ENCODE data around the gene ZNF791. TPM values are rescaled to one million over a fixed set of nuclear protein-coding genes. Genes with fewer than 3 reads are reported as not detected.

Gene ZNF791
- total and polyA plus RNA-seq, 2 experiments from 2014 or later, result 12.2 to 15.3 TPM

DNA sequence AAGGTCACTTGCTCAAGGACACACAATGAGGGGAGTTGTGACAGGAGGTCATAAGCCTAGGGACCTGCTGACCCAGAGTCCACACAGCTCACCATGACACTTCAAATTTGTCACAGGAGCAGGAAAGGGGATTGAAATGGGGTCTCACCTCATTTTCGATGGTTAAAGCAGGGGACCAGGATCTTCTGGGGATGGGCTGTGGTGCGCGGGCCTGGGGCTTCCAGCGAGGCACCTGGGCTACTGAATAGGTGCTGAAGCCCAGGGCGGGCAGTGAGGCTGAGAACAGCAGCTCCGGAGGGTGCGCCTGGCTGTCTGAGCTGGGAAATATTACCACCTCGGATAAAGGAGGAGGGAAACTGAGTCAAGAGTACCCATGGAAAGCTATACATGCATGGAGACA lies 44.8 kb downstream of the ZNF791 start (continued):
- TF ChIP-seq ZNF114 (CRISPR knock-in tag; IDR thresholded peaks at IDR 0.05) (no peak), JUNB (IDR thresholded peaks at IDR 0.05; ENCODE audit: unreplicated experiment) (no peak), POLR2AphosphoS5 (IDR thresholded peaks at IDR 0.05; ENCODE audit: low read depth) (no peak), EZH2phosphoT487 (IDR thresholded peaks at IDR 0.05; ENCODE audit: unreplicated experiment) (no peak)
- TF ChIP-seq, protein P1, sequence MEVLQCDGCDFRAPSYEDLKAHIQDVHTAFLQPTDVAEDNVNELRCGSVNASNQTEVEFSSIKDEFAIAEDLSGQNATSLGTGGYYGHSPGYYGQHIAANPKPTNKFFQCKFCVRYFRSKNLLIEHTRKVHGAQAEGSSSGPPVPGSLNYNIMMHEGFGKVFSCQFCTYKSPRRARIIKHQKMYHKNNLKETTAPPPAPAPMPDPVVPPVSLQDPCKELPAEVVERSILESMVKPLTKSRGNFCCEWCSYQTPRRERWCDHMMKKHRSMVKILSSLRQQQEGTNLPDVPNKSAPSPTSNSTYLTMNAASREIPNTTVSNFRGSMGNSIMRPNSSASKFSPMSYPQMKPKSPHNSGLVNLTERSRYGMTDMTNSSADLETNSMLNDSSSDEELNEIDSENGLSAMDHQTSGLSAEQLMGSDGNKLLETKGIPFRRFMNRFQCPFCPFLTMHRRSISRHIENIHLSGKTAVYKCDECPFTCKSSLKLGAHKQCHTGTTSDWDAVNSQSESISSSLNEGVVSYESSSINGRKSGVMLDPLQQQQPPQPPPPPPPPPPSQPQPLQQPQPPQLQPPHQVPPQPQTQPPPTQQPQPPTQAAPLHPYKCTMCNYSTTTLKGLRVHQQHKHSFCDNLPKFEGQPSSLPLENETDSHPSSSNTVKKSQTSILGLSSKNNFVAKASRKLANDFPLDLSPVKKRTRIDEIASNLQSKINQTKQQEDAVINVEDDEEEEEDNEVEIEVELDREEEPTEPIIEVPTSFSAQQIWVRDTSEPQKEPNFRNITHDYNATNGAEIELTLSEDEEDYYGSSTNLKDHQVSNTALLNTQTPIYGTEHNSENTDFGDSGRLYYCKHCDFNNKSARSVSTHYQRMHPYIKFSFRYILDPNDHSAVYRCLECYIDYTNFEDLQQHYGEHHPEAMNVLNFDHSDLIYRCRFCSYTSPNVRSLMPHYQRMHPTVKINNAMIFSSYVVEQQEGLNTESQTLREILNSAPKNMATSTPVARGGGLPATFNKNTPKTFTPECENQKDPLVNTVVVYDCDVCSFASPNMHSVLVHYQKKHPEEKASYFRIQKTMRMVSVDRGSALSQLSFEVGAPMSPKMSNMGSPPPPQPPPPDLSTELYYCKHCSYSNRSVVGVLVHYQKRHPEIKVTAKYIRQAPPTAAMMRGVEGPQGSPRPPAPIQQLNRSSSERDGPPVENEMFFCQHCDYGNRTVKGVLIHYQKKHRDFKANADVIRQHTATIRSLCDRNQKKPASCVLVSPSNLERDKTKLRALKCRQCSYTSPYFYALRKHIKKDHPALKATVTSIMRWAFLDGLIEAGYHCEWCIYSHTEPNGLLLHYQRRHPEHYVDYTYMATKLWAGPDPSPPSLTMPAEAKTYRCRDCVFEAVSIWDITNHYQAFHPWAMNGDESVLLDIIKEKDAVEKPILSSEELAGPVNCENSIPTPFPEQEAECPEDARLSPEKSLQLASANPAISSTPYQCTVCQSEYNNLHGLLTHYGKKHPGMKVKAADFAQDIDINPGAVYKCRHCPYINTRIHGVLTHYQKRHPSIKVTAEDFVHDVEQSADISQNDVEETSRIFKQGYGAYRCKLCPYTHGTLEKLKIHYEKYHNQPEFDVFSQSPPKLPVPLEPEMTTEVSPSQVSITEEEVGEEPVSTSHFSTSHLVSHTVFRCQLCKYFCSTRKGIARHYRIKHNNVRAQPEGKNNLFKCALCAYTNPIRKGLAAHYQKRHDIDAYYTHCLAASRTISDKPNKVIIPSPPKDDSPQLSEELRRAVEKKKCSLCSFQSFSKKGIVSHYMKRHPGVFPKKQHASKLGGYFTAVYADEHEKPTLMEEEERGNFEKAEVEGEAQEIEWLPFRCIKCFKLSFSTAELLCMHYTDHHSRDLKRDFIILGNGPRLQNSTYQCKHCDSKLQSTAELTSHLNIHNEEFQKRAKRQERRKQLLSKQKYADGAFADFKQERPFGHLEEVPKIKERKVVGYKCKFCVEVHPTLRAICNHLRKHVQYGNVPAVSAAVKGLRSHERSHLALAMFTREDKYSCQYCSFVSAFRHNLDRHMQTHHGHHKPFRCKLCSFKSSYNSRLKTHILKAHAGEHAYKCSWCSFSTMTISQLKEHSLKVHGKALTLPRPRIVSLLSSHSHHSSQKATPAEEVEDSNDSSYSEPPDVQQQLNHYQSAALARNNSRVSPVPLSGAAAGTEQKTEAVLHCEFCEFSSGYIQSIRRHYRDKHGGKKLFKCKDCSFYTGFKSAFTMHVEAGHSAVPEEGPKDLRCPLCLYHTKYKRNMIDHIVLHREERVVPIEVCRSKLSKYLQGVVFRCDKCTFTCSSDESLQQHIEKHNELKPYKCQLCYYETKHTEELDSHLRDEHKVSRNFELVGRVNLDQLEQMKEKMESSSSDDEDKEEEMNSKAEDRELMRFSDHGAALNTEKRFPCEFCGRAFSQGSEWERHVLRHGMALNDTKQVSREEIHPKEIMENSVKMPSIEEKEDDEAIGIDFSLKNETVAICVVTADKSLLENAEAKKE (CRISPR knock-in tag; IDR thresholded peaks at IDR 0.05), result no peak

DNA sequence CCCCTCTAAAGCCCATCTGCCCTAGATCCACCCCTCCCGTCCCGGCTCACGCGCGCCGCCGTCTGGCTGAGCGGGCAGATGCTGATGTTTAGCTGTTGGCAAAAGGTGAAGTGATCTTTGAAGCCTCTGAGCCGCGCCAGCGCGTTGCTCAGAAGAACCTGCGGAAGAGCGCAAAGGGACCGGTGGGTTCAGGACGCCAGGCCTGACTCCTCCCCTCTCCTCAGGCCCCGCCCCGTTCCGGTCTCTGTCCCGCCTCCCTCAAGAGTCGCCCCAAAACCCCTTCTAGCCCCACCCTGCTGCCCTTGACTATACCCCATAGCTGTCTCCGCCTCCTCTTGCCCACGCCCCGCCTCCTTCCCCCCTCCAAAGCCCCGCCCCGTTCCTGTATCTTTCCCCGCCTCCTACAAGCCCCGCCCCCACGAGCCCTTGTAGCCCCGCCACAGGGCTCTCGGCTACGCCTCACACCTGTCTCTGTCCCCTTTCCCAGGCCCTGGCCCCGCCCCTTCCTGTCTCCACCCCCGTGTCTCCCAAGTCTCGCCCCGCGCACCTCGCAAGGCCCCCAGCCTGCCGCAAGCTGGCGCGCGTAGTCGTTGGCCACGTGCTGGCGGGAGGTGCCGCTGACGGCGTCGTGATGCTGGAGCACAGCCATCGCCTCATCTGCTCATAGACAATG lies 46.3 kb downstream of the ZNF791 start:
- Histone ChIP-seq H3K9me2 (ENCODE audit: insufficient read depth) (no peaks in the 10 kb centered on the region), H4K20me1 (replicated peaks; ENCODE audit: insufficient read depth) (no peaks in the 10 kb centered on the region; the same call in 1 of the 2 replicates), H3K27me3 (ENCODE audit: insufficient read depth) (no peaks in the 10 kb centered on the region), H3F3A (replicated peaks; ENCODE audit: low read depth) (peaks cover 13% of the 10 kb centered on the region), H3K79me2 (replicated peaks; ENCODE audit: insufficient read depth) (no peaks in the 10 kb centered on the region), H2AFZ (peak overlapping the region; percentile 61; the same call in 1 of the 2 replicates), H3K27ac (ENCODE audit: low read depth) (peak overlapping the region; percentile 75), H3K4me3 (peak overlapping the region; percentile 36), H3K4me1 (ENCODE audit: insufficient read depth) (no peaks in the 10 kb centered on the region), H3K36me3 (ENCODE audit: insufficient read depth) (peaks cover 13% of the 10 kb centered on the region; the same call in 1 of the 2 replicates), H3K4me2 (peak overlapping the region; percentile 65)
- Mint-ChIP-seq H3K9me3 (no peaks in the 10 kb centered on the region), H3K27ac (peak overlapping the region; percentile 44), H3K36me3 (ENCODE audit: low read depth) (peaks cover 54% of the 10 kb centered on the region), H3K4me1 (peaks cover 6% of the 10 kb centered on the region; the same call in 2 of the 3 replicates), H3K4me3 (peak overlapping the region; percentile 36; the same call in 2 of the 3 replicates), H3K27me3 (ENCODE audit: insufficient read depth, low read depth, poor library complexity) (peaks cover 4% of the 10 kb centered on the region)
- peak; percentile 93 for ATAC-seq
- peak; percentile 98 for DNase-seq (ENCODE audit: low spot score)
- no peak for TF ChIP-seq EZH2 (IDR thresholded peaks at IDR 0.05; ENCODE audit: low read depth, unreplicated experiment)
- peak; percentile 51; the same call in 1 of the 2 replicates for TF ChIP-seq POLR2AphosphoS5 (IDR thresholded peaks at IDR 0.05; ENCODE audit: low read depth)
- TF ChIP-seq, protein P2, sequence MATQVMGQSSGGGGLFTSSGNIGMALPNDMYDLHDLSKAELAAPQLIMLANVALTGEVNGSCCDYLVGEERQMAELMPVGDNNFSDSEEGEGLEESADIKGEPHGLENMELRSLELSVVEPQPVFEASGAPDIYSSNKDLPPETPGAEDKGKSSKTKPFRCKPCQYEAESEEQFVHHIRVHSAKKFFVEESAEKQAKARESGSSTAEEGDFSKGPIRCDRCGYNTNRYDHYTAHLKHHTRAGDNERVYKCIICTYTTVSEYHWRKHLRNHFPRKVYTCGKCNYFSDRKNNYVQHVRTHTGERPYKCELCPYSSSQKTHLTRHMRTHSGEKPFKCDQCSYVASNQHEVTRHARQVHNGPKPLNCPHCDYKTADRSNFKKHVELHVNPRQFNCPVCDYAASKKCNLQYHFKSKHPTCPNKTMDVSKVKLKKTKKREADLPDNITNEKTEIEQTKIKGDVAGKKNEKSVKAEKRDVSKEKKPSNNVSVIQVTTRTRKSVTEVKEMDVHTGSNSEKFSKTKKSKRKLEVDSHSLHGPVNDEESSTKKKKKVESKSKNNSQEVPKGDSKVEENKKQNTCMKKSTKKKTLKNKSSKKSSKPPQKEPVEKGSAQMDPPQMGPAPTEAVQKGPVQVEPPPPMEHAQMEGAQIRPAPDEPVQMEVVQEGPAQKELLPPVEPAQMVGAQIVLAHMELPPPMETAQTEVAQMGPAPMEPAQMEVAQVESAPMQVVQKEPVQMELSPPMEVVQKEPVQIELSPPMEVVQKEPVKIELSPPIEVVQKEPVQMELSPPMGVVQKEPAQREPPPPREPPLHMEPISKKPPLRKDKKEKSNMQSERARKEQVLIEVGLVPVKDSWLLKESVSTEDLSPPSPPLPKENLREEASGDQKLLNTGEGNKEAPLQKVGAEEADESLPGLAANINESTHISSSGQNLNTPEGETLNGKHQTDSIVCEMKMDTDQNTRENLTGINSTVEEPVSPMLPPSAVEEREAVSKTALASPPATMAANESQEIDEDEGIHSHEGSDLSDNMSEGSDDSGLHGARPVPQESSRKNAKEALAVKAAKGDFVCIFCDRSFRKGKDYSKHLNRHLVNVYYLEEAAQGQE (IDR thresholded peaks at IDR 0.05; ENCODE audit: unreplicated experiment), result no peak
- TF ChIP-seq, protein P3, sequence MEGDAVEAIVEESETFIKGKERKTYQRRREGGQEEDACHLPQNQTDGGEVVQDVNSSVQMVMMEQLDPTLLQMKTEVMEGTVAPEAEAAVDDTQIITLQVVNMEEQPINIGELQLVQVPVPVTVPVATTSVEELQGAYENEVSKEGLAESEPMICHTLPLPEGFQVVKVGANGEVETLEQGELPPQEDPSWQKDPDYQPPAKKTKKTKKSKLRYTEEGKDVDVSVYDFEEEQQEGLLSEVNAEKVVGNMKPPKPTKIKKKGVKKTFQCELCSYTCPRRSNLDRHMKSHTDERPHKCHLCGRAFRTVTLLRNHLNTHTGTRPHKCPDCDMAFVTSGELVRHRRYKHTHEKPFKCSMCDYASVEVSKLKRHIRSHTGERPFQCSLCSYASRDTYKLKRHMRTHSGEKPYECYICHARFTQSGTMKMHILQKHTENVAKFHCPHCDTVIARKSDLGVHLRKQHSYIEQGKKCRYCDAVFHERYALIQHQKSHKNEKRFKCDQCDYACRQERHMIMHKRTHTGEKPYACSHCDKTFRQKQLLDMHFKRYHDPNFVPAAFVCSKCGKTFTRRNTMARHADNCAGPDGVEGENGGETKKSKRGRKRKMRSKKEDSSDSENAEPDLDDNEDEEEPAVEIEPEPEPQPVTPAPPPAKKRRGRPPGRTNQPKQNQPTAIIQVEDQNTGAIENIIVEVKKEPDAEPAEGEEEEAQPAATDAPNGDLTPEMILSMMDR (conservative IDR thresholded peaks at IDR 0.05; ENCODE audit: low read depth in 2 of 2), result peak; percentile 68 to 82
- no peak for TF ChIP-seq JUNB (IDR thresholded peaks at IDR 0.05; ENCODE audit: unreplicated experiment)
- no peak for TF ChIP-seq NANOG (IDR thresholded peaks at IDR 0.05; ENCODE audit: borderline replicate concordance)
- TF ChIP-seq, protein P4, sequence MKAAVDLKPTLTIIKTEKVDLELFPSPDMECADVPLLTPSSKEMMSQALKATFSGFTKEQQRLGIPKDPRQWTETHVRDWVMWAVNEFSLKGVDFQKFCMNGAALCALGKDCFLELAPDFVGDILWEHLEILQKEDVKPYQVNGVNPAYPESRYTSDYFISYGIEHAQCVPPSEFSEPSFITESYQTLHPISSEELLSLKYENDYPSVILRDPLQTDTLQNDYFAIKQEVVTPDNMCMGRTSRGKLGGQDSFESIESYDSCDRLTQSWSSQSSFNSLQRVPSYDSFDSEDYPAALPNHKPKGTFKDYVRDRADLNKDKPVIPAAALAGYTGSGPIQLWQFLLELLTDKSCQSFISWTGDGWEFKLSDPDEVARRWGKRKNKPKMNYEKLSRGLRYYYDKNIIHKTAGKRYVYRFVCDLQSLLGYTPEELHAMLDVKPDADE (IDR thresholded peaks at IDR 0.05), result no peak
- TF ChIP-seq ZNF331 (CRISPR knock-in tag; IDR thresholded peaks at IDR 0.05; ENCODE audit: low read depth), result no peak
- no peak for TF ChIP-seq ZNF114 (CRISPR knock-in tag; IDR thresholded peaks at IDR 0.05)
- no peak for TF ChIP-seq EZH2phosphoT487 (IDR thresholded peaks at IDR 0.05; ENCODE audit: unreplicated experiment)

All from GM23338 (cell line).